SK-N-SH treated with all-trans-retinoic acid at 6 μM for 48 hours (cell line): ENCODE measurements around the gene LACRT.

Source experiments
- ATAC-seq: fragments of 200-7000 bp; cut with Tn5 transposase; 3 replicates; pipeline ENCODE4 v1.9.1; 2020; ENCODE audit warnings: mild to moderate bottlenecking, moderate library complexity
- ARNTL ChIP-seq: fragments of 450-650 bp; formaldehyde crosslinking; IDR thresholded peaks from 2 replicates; pipeline ENCODE4 v1.5.0; 2020; ENCODE audit warnings: low read depth, mild to moderate bottlenecking, moderate library complexity, borderline replicate concordance
- CSRNP3 ChIP-seq: fragments of 250-450 bp; sonication (Bioruptor Pico); IDR thresholded peaks from 2 replicates; pipeline ENCODE4 v1.5.1; 2021; ENCODE audit warnings: mild to moderate bottlenecking, moderate library complexity
- ESRRG ChIP-seq: fragments of 250-450 bp; sonication (Bioruptor Pico); IDR thresholded peaks from 2 replicates; pipeline ENCODE4 v1.6.1; 2021; ENCODE audit warnings: mild to moderate bottlenecking
- OSR1 ChIP-seq: fragments of 250-450 bp; sonication (Bioruptor Pico); IDR thresholded peaks from 2 replicates; pipeline ENCODE4 v1.8.0; 2022; ENCODE audit warnings: moderate library complexity, mild to moderate bottlenecking, inconsistent platforms
- PATZ1 ChIP-seq: fragments of 250-450 bp; sonication (Bioruptor Pico); IDR thresholded peaks from 2 replicates; pipeline ENCODE4 v1.8.0; 2020; ENCODE audit warnings: mild to moderate bottlenecking, moderate library complexity, borderline replicate concordance
- POU6F1 ChIP-seq: fragments of 250-450 bp; sonication (Bioruptor Pico); IDR thresholded peaks from 2 replicates; pipeline ENCODE4 v1.8.0; 2021; ENCODE audit warnings: low read depth, mild to moderate bottlenecking, moderate library complexity, borderline replicate concordance
- SNAI2 ChIP-seq: fragments of 250-450 bp; sonication (Bioruptor Pico); IDR thresholded peaks from 2 replicates; pipeline ENCODE4 v1.5.0; 2020; ENCODE audit warnings: mild to moderate bottlenecking, moderate library complexity
- TOX ChIP-seq: fragments of 250-450 bp; sonication (Bioruptor Pico); IDR thresholded peaks from 2 replicates; pipeline ENCODE4 v1.8.0; 2021; ENCODE audit warnings: mild to moderate bottlenecking, moderate library complexity, borderline replicate concordance
- ZC3H10 ChIP-seq: fragments of 250-450 bp; sonication (Bioruptor Pico); IDR thresholded peaks from 2 replicates; pipeline ENCODE4 v1.5.1; 2021; ENCODE audit warnings: mild to moderate bottlenecking, moderate library complexity
- ZFP3 ChIP-seq: fragments of 250-450 bp; sonication (Bioruptor Pico); IDR thresholded peaks from 2 replicates; pipeline ENCODE4 v1.5.0; 2020; ENCODE audit warnings: mild to moderate bottlenecking, moderate library complexity
- ZNF565 ChIP-seq: fragments of 450-650 bp; formaldehyde crosslinking; conservative IDR thresholded peaks from 2 replicates; pipeline ENCODE4 v1.5.0; 2020; ENCODE audit warnings: low read depth, mild to moderate bottlenecking, moderate library complexity
- ZNF70 ChIP-seq: fragments of 450-650 bp; formaldehyde crosslinking; IDR thresholded peaks from 2 replicates; pipeline ENCODE4 v1.5.0; 2020; ENCODE audit warnings: mild to moderate bottlenecking, moderate library complexity
- ZNF8 ChIP-seq: fragments of 450-650 bp; formaldehyde crosslinking; IDR thresholded peaks from 2 replicates; pipeline ENCODE4 v1.5.0; 2020; ENCODE audit warnings: mild to moderate bottlenecking, moderate library complexity

Gene LACRT

GRCh38 chr12:54585243-54585642 lies 49.5 kb downstream of the LACRT start:
- TF ChIP-seq SNAI2 (CRISPR knock-in tag): no peak
- no peak for TF ChIP-seq POU6F1 (CRISPR knock-in tag)
- TF ChIP-seq TOX (CRISPR knock-in tag): no peak
- TF ChIP-seq ZNF565 (CRISPR knock-in tag): no peak
- TF ChIP-seq PATZ1: no peak
- no peak for ATAC-seq

- TF ChIP-seq ZC3H10 (CRISPR knock-in tag) (no peak), CSRNP3 (CRISPR knock-in tag) (no peak)
- no peak for ATAC-seq
Observed at GRCh38 chr12:54584128-54584527, 50.6 kb downstream of the LACRT start.

DNA sequence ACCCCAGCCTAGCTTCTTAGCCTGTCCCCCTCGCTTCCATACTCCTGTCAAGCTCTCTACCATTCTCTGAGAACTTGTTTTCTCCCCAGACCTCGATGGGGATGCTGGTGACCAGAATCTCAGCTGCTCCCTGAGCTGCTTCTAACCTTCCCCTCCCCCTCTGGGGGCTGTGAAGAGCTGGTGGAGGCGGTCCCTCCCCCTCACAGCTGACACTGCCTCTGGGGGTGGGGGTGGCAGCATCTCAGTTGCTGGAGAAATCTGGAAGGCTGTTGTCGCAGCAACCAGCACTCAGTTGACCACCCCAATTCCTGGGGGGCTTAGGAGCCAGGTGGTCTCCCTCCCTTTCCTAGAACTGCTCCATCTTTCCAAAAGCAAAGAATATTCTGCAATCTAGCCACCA lies 51.0 kb downstream of the LACRT start:
- no peak for ATAC-seq
- TF ChIP-seq ARNTL (CRISPR knock-in tag) (no peak), ESRRG (CRISPR knock-in tag) (no peak)
- TF ChIP-seq, all 23 proteins: peak for 0

DNA sequence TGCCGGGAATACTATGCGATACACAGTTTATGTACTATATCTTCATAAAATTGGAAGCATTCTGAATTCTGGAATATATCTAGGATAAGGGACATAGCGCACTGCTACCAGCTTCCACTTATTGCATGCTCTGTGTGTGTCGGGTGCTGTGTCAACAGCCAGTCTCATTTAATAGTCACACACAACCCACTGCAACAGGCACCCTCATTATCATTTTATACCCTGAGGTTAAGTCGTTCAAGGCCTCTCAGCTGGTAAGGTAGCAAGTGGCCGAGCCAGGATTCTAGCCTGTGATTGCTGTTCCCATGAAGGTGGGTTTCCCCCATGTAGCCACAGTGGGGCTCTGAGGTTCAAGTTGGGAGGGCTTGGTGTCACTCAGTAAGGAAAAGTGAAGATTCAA lies 53.3 kb downstream of the LACRT start:
- no peak for ATAC-seq
- TF ChIP-seq CSRNP3 (CRISPR knock-in tag) (no peak), PATZ1 (no peak), ZFP3 (CRISPR knock-in tag) (no peak), OSR1 (CRISPR knock-in tag) (no peak), ARNTL (CRISPR knock-in tag) (no peak), ZNF8 (CRISPR knock-in tag) (no peak), ZNF70 (no peak)
